ELF-1 (cell line): Measurements from ENCODE around the gene EEIG1.

Experiments used
- DNase-seq: peaks from one replicate; pipeline ENCODE4 v3.0.0-alpha.2; 2016; ENCODE audit warnings: low read depth, low spot score

The EEIG1 gene

DNA sequence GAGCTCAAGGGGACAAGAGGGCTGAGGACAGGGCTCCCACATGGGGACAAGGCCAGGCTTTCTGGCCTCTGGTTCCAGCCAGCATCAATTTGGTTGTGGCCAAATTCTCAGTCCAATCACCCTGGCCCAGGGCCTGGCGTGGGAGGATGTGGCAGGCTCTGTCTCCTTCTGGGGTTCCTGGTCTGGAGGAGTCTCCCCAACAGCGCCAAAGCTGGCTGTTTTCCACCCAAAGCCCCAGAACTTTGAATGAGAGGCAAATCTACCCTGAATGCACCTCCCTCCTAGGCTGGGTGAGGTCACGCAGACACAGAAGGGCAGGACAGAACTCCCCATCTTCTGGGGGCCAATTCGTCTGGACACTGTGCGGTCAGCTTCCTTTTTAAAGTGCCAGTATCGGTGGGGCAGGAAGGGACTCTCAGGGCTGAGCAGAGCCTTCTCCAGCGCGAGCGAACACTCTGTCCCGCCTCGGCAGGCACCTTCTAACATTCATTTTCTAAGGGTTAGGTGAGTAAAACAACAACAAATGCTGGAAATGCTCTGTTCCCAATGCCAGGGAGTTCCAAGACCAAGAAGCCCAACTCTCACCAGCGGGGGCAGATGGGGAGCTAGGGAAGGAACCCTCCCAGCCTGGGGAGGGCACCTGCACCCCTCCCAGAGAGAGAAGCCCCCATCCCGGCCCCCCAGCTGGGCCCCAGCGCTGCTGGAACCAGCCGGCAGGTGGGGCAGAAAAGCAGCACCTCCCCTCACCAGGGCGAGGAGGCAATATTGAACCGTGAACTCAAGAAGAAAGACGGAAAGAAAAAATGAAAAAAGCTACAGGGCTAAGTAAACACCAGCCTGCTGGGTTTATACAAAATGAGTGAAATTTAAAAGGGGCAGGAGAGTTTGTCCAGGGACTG is 39.5 kb downstream of the EEIG1 start:
- no peak for DNase-seq

DNA sequence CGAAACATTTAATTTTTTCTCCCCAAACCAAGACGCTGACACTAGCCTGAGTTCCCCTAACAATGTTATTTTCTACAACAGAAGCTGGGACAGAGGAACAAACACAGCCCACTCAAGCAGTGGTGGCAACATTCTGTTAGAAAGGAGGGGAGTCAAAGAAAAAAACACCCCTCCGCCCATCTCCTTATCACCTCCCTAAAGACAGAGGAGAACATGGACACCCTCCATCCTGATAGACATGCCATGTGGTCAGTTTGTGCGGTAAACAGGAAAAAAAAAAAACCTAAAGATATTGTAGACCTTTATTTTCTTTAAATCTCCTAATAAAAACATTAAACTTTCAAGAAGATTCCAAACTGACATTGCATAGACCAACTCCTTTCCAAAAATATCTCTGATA is 40.2 kb downstream of the EEIG1 start:
- DNase-seq = no peak

DNA sequence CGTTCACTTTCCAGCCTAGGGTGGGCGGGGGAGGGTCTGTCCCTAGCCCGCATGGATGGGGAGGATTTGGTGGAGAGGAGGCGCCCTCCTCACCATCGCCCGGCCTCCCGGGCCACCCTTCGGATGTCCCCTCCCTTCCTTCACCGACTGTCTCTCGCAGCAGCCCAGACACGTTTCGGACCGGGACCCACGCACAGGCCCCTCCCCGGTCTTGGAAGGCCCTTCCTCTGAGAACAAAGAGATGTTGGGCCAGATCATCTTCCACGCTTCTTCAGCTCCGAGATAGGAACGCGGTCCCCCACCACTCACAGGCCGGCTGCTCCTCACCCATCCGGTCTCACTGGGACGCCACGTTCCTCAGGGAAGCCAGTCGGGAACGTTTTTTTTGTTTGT is 42.5 kb downstream of the EEIG1 start:
- peak; percentile 75 for DNase-seq

DNA sequence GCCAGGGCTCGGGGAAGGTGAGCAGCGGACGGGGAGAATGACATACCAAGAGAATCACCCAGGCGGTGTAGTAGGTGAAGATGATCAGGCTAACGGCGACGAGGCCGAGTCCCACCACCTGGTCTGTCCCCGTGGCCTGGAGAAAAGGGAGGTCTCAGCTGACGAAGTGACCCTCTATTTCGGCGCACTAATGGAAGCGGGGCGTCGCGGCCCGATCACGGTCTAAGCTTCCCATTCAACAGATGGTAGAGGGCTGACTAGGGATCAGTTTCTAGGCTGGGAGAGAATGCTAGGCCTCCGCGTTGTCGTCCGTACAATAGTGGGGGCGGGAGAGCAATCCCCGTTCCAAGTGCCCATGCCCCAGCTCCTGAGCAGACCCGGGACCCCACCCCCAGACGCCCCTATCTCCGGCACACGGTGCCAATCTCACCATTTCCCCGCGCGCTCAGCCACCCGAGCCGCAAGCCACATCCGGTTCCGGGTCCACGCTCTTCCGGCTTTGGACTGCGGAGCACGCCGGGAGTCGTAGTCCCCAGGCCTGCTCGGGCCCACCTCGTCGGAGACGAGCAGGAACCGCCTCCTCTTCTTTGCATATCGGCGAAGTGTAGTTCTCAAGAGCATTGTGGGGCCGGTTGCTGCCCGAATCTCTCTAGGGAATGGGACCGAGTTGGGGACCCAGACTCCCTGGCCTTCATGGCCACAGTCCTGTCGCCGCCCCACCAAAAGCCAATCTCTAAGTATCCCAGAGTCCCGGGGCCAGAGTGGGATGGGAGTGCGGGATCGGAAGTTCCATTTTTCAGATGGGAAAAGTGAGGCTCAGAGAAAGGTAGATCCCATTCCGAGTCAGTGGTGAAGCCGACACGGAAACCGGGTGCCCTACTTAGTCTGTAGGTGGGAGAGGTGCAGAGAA is 43.1 kb downstream of the EEIG1 start, which contains the start of gene DPM2:
DPM2 (minus strand) TSS at position 467 of the 910 bp plus-strand sequence; CDS start at position 433, 34 bp downstream.
- DNase-seq = peak; percentile 90

DNA sequence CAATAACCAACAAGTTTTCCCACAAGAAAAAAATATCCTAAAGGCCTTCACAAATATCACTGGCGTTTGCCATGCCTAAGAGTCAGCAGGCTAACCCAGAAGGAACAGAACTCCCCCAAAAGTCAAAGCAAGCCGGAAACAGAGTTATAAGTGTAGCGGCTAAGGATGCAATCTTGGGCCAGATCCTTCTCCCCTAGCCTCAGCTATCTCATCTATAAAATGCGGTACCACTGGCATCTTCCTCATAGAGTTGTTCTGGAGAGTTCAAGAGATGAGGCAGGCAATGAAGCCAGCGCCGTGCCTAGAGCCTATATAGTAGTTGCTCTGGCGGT is 43.8 kb downstream of the EEIG1 start:
- DNase-seq = no peak

DNA sequence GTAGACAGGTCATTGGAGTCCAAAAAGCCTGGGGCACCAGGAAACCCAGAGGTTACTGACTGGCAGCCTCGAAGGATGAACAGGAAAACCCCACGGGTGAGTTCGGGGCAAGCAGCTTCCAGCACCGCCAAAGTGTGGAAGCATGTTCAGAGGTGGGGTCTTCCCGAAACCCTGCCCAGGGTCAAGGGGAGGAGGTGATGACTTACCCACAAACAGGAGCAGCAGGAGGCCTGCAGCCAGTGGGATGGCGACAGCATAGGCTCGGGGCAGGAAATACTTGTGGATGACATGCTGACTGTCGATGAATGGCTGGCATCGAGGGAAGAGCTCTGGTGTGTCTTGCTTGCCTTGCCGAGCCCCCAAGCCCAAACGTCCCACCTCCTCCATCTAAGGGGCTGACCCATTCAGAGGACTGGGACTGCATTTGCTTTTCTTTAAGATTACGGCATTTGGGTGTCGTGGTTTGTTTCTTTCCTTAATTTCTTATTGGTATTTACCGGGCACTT is 44.4 kb downstream of the EEIG1 start:
- DNase-seq = no peak

DNA sequence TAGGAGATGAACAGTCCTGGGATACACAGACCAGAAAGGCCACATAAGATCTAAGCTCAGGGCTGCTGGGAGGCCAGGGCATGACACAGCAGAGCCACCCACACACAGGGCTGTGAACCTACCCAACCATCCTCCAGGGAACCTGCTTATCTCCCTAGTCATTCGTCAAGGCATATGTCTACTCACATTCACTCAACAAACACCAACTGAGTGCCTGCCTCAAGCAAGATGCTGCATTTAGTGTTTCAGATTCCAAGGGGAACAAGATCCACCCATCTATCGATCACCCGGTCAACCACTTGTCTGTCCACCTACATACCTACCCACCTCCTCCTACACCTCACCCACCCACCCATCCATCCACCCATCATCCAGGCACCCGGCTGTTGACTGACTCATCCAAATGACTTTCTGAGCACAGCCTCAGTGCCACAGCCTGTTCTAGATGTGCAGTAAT is 45.0 kb downstream of the EEIG1 start:
- no peak for DNase-seq

DNA sequence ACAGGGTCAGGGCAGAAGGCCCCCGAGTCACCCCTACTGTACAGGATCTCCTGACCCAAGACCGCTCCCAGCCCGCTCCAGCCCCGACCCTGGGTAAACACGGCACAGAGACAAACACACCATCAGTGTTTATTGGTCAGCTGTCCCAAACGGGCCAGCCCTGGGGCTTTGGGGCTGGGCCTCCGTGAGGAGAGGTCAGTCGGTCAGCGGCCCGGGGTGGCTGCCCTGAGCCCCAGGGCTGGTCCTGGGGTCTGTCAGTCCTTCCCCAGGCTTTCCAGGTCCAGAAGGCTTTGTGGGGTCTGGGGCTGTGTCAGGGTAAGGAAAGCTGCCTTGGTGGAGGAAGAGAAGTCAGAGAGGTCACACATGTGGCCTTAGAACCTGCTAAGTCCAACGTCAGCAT is 45.8 kb downstream of the EEIG1 start:
- DNase-seq = no peak

DNA sequence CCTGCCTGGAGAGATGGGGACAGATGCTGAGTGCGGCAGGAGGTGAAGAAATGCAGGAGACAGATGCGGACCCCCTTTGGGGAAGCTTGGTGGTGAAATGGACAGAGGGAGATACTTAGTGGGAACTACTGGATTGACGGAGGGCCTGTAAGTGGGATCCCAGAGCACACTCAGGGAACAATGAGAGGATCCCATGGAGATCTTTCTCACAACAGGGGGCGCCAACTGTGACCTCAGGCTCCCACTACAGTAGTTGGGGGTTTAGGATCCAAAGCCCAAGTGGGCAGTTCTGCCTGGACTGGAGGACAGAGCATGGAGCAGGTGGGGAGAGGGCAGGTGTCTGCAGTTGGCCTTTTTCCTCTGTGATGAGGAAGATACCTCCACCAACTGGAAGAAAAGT is 46.5 kb downstream of the EEIG1 start:
- no peak for DNase-seq

DNA sequence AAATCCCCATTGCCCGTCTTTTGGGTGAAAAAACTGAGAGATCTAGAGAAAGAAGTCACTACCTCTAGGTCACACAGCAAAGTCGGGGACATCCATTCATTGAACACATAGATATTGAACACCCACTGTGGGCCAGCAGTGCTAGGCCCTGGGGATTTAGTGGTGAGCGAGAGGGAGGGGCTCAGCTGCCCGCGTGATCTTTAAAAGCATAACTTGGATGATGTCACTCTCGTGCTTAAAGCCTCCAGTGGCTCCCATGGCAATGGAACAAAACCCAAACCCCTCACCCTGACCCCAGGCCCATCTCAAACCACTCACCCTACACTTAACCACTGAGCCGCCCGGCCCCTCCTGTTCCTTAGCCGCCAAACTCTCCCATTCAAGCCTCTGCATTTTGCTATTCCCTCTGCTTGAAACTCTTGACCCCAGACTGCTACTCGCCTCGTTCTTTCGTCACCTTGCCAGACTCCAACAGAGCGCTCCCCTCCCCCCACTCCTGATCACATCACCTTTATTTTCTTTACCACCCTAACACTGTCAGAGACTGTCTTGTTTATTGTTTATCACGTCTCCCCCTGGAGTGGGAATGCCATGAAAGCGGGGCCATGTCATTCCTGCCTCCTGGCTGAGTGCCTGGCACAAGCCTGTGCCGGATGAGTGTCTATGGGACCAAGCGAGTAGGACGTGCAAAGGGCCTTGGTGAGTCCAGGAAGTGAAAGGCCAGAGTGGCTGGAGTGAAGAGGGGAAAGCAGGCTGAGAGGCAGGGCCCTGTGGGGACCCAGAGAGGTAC is 49.5 kb downstream of the EEIG1 start:
- DNase-seq = peak; percentile 77
